ENCODE measurements around the gene GET3. TPM values are rescaled to one million over a fixed set of nuclear protein-coding genes. Genes with fewer than 3 reads are reported as not detected.
A peak's percentile ranks its signal among the peaks of the same experiment; 100 is the strongest.

The GET3 gene
- total and polyA plus RNA-seq, 2 of the 13 experiments (the other 11 are each of a cell fraction or from before 2014, with no cell fraction given), result 57.7 to 59.4 TPM

DNA sequence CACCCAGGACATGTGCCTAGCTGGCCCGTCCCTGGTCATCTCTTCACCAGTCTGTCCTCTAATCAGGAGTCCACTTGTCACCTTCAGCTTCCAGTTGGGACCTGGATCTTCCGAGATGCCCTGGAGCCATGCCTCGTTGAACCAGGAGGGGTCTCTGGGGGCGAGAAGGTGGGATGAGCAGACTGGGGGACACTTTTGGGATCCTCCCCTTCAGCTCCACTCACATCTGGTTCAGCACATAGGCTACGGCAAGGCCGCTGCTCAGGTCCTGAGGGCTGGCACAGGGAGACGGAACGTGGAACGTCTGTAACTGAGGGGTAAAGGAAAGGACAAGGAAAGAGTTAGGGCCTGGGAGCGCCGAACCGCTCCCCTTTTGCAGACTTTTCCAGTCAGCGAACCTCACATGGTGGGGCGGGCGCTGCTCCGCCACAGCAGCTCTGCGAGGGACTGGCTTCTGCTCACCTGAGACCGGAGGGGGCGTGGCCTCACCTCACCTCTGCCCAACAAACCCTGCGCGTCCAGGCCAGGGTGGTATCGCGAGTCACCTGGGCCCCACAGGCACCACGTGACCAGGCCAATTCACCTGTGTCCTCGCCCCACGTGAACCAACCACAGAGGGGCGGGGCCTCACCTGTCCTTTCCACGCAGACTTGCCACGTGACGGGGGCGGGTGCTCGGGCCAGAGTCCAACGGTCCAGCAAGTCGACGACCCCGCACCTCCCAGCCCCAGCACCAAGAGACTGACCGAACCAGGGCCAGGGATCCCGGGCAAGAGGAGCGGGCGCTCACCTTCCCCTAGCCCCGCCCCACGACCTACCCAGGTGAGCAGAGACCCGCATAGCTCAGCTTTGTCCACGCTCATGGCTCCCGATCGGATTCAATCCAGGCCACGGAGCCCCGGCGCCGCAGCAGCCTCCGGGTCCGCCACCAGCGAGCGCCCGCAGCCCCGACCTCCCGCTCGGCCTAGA lies 37.6 kb downstream of the GET3 start, which contains the start of gene HOOK2 (continued):
- TF ChIP-seq SMYD3 (CRISPR knock-in tag; IDR thresholded peaks at IDR 0.05) (peak; percentile 44; the same call in 1 of the 2 replicates), NONO (IDR thresholded peaks at IDR 0.05) (no peak), NONO (CRISPR knock-in tag; conservative IDR thresholded peaks at IDR 0.05) (peak; percentile 65), FOSL2 (CRISPR knock-in tag; IDR thresholded peaks at IDR 0.05) (0 out of 2 replicates have a peak, but pooled peaks have one; percentile 8), RXRB (CRISPR knock-in tag; IDR thresholded peaks at IDR 0.05; ENCODE audit: borderline replicate concordance) (no peak), MEIS1 (CRISPR knock-in tag; IDR thresholded peaks at IDR 0.05; ENCODE audit: borderline replicate concordance) (0 out of 2 replicates have a peak, but pooled peaks have one; percentile 61), DNMT3B (CRISPR knock-in tag; conservative IDR thresholded peaks at IDR 0.05) (0 out of 2 replicates have a peak, but pooled peaks have one; percentile 52), ZNF17 (CRISPR knock-in tag; IDR thresholded peaks at IDR 0.05) (no peak), ZBTB20 (CRISPR knock-in tag; IDR thresholded peaks at IDR 0.05; ENCODE audit: borderline replicate concordance, low read depth) (0 out of 2 replicates have a peak, but pooled peaks have one; percentile 5), ZNF776 (CRISPR knock-in tag; IDR thresholded peaks at IDR 0.05) (peak; percentile 74; the same call in 1 of the 2 replicates), NAIF1 (CRISPR knock-in tag; IDR thresholded peaks at IDR 0.05; ENCODE audit: borderline replicate concordance) (no peak), SYNCRIP (IDR thresholded peaks at IDR 0.05; ENCODE audit: insufficient read depth, low read depth, low read length) (no peak), ZNF619 (CRISPR knock-in tag; IDR thresholded peaks at IDR 0.05) (0 out of 2 replicates have a peak, but pooled peaks have one; percentile 72), ZNF3 (CRISPR knock-in tag; IDR thresholded peaks at IDR 0.05) (no peak), ZNF234 (CRISPR knock-in tag; conservative IDR thresholded peaks at IDR 0.05) (0 out of 2 replicates have a peak, but pooled peaks have one; percentile 31), ZNF546 (CRISPR knock-in tag; conservative IDR thresholded peaks at IDR 0.05) (peak; percentile 84)
- TF ChIP-seq, protein P1, sequence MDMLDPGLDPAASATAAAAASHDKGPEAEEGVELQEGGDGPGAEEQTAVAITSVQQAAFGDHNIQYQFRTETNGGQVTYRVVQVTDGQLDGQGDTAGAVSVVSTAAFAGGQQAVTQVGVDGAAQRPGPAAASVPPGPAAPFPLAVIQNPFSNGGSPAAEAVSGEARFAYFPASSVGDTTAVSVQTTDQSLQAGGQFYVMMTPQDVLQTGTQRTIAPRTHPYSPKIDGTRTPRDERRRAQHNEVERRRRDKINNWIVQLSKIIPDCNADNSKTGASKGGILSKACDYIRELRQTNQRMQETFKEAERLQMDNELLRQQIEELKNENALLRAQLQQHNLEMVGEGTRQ (IDR thresholded peaks at IDR 0.05; ENCODE audit: low read depth, low read length), result peak; percentile 86
- TF ChIP-seq, protein P1 (CRISPR knock-in tag; IDR thresholded peaks at IDR 0.05; ENCODE audit: borderline replicate concordance), result peak; percentile 91; the same call in 1 of the 2 replicates
- TF ChIP-seq, protein P2, sequence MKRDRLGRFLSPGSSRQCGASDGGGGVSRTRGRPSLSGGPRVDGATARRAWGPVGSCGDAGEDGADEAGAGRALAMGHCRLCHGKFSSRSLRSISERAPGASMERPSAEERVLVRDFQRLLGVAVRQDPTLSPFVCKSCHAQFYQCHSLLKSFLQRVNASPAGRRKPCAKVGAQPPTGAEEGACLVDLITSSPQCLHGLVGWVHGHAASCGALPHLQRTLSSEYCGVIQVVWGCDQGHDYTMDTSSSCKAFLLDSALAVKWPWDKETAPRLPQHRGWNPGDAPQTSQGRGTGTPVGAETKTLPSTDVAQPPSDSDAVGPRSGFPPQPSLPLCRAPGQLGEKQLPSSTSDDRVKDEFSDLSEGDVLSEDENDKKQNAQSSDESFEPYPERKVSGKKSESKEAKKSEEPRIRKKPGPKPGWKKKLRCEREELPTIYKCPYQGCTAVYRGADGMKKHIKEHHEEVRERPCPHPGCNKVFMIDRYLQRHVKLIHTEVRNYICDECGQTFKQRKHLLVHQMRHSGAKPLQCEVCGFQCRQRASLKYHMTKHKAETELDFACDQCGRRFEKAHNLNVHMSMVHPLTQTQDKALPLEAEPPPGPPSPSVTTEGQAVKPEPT (CRISPR knock-in tag; IDR thresholded peaks at IDR 0.05; ENCODE audit: low read depth), result 0 out of 2 replicates have a peak, but pooled peaks have one; percentile 51
- TF ChIP-seq, protein P3, sequence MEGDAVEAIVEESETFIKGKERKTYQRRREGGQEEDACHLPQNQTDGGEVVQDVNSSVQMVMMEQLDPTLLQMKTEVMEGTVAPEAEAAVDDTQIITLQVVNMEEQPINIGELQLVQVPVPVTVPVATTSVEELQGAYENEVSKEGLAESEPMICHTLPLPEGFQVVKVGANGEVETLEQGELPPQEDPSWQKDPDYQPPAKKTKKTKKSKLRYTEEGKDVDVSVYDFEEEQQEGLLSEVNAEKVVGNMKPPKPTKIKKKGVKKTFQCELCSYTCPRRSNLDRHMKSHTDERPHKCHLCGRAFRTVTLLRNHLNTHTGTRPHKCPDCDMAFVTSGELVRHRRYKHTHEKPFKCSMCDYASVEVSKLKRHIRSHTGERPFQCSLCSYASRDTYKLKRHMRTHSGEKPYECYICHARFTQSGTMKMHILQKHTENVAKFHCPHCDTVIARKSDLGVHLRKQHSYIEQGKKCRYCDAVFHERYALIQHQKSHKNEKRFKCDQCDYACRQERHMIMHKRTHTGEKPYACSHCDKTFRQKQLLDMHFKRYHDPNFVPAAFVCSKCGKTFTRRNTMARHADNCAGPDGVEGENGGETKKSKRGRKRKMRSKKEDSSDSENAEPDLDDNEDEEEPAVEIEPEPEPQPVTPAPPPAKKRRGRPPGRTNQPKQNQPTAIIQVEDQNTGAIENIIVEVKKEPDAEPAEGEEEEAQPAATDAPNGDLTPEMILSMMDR (CRISPR knock-in tag; IDR thresholded peaks at IDR 0.05), result 0 out of 2 replicates have a peak, but pooled peaks have one; percentile 12
- TF ChIP-seq, protein P4, sequence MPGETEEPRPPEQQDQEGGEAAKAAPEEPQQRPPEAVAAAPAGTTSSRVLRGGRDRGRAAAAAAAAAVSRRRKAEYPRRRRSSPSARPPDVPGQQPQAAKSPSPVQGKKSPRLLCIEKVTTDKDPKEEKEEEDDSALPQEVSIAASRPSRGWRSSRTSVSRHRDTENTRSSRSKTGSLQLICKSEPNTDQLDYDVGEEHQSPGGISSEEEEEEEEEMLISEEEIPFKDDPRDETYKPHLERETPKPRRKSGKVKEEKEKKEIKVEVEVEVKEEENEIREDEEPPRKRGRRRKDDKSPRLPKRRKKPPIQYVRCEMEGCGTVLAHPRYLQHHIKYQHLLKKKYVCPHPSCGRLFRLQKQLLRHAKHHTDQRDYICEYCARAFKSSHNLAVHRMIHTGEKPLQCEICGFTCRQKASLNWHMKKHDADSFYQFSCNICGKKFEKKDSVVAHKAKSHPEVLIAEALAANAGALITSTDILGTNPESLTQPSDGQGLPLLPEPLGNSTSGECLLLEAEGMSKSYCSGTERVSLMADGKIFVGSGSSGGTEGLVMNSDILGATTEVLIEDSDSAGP (CRISPR knock-in tag; IDR thresholded peaks at IDR 0.05; ENCODE audit: borderline replicate concordance), result peak; percentile 61; the same call in 1 of the 2 replicates

Data from HepG2 (cell line).